GM18870 (cell line): ENCODE measurements around the gene NPDC1.
"Not testable (repeated sequence)": the region's sequence is repeated elsewhere in the genome, so short reads cannot be mapped to it uniquely, and the experiment has no call there.

Experiments used
- ATAC-seq: cut with Tn5 transposase; IDR thresholded peaks from one replicate; pipeline ENCODE4 v1.9.1; 2021; ENCODE audit warnings: moderate library complexity; ENCODE audit not compliant: unreplicated experiment

The NPDC1 gene

GRCh38 chr9:137014166-137014565 is 31.8 kb downstream of the NPDC1 start:
- ATAC-seq, result no peak

- ATAC-seq, result no peak
Measured at GRCh38 chr9:137013571-137013940, 32.4 kb downstream of the NPDC1 start.

DNA sequence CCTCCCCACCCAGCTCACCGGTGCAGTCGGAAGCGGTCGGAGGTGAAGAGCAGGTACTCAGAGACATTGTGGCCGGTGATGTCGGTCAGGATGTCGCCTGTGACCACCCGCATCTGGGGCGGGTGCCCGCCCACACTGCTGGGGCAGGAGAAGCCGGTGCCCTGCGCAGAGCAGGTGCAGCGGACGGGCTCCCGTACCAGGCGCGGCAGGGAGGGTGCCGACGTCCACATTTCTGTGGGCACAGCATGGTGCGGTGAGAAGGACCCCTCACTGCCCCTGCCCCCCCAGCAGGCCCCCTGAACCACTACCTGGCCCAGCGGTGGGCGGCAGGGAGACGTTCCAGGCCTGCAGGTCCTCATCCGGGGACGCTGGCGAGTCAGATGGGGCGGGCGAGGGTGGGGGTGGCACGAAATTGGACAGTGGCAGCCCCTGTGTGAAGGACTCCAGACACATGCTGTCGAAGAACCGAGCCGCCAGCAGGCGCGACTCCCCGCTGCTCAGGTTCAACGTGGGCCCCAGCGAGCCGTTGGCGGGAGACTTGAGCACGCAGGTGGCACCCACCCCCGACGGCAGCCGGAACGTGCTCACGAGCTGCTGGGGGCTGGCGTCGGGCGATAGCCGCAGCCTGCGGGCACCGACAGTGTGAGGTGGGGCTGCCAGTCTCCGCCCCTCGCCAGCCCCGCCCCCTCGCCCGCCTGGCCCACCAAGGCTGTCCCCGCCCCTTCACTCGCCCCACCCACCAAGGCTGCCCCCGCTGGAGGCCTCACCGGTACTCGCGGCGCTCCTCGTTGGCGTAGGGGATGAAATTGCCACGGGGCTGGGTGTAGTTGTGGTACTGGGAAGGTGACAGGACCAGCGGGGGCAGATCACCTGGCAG is 33.0 kb downstream of the NPDC1 start:
- no peak for ATAC-seq

GRCh38 chr9:137011907-137012675 is 33.9 kb downstream of the NPDC1 start:
- no peak for ATAC-seq

DNA sequence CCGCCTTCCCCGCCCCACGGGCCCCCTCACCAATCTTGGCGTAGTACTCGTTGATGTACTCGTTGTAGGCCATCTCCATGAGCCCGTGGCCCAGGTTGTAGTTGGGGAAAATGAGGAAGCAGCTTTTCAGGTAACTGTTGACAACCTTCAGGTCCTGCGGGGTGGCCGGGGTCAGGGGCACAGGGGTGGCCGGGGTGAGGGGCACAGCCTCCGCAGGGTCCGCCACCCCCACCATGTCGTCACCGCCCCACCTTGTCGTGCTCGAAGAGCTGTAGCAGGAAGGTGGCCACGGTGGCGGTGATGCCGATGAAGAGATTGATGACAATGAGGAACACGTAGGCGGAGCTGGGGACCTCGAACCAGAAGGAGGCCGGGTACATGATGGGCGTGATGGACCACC is 34.8 kb downstream of the NPDC1 start:
- ATAC-seq, result no peak

DNA sequence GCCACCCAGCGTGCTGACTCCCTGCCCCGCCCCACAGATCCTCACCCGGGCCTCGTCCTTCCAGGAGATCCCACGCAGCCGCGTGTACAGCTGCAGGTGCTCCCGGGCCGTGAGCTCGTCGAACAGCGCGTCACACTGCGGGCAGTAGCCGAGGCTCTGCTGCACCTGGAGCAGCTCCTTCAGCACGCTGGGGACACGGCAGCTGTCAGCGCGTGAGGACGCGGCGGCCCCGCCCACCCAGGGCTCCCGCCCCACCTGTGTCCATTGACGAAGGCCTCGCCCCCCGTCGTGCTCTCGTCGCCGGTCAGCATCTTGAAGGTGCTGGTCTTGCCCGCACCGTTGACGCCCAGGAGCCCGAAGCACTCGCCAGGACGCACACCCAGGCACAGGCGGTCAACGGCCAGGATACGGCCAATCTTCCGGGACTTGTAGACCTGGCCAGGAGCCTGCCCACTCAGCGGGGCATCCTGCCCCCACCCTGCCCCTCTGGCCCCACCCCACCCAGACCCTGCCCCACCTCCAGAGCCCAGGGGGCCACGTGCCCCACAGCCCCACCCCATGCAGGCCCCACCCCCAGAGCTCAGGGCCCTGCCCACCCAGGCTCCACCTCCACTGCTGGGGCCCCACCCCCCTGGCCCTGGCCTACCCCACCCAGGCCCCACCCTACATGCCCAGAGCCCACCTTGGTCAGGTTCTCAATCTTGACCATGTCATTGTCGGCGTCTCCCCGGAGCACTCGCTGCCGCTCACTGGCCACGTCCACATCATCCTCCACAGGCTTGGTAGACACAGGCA is 35.8 kb downstream of the NPDC1 start:
- no peak for ATAC-seq

GRCh38 chr9:137009217-137009616 is 36.8 kb downstream of the NPDC1 start:
- no peak for ATAC-seq

- no peak for ATAC-seq
Measured at GRCh38 chr9:137008312-137008711, 37.7 kb downstream of the NPDC1 start.

GRCh38 chr9:137007816-137008270 is 38.1 kb downstream of the NPDC1 start:
- ATAC-seq, result no peak

GRCh38 chr9:137007108-137007815 is 38.7 kb downstream of the NPDC1 start:
- no peak for ATAC-seq

DNA sequence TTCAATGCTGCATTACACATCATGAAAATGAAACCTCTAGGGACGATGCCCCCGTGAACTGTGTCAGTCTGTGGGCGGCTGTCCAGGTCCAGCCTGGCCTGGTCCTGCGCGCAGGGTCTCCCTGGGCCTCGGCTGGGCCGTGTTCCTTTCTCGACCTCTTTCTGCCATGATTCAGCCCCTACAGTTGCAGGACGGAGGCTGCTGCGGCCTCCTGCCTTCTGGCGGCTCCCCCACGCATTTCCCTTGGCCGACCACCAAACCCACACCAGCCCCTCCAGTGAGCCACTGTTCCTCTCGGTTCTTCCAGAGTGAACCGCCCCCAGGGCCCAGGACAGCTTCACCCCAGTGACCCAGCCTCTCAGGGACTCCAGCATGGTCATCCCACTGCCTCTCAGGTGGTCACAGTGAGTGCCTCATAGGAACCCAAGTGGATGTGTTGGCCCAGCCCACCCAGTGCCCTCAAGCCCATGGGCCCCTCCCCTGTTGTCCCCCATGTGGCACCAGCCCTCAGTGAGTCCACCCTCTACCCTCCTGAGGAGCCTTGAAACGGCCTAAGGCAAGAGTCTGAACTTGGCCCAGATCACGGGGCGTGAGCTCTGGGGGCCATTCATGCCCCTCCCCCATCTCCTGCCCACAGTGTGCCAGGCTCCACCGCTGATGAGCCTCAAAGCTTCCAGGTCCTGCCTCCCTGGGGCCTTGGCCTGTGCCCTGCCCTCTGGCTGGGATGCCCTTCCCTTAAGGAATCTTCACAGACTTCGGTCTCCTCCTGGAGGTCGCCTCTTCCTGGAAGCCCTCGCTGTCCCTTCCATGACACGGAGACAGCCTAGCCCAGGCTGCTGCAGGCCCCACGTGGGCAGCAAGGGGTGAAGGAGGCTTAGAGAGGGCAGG is 39.6 kb downstream of the NPDC1 start:
- ATAC-seq, result no peak

DNA sequence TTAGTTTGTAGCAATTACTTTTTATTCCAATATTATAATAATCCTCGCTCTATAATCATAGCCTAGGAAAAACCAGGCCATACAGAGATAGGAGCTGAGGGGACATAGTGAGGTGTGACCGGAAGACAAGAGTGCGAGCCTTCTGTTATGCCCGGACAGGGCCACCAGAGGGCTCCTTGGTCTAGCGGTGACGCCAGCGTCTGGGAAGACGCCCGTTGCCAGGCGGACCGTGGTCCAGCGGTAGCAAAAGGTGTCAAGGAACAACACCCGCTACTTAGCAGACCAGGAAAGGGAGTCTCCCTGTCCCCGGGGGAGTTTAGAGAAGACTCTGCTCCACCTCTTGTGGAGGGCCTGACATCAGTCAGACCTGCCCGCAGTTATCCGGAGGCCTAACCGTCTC is 41.7 kb downstream of the NPDC1 start:
- not testable (repeated sequence) for ATAC-seq

DNA sequence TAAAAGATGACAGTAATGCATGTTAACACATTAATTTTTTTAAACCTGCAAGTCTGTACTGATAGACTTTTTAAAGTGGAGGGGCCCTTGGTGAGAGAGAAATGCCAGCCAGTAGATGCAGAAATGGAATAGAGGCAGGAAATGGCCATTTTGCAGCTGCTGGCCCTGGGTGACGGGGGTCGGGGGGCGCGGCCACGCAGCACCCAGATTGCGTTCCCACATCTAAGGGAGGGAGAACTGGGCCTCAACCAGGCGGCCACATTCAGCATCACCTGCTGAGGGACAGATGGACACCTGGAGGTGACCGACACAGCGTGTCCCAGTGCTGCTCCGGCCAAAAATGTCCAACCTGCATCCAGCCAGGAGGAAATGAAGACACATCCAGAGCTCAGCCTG is 43.3 kb downstream of the NPDC1 start:
- no peak for ATAC-seq

- ATAC-seq, result no peak
Measured at GRCh38 chr9:137001857-137002645, 43.9 kb downstream of the NPDC1 start.

- peak; percentile 72 for ATAC-seq
Measured at GRCh38 chr9:137000177-137000930, 45.6 kb downstream of the NPDC1 start.

GRCh38 chr9:136997830-136998234 is 48.1 kb downstream of the NPDC1 start:
- no peak for ATAC-seq

DNA sequence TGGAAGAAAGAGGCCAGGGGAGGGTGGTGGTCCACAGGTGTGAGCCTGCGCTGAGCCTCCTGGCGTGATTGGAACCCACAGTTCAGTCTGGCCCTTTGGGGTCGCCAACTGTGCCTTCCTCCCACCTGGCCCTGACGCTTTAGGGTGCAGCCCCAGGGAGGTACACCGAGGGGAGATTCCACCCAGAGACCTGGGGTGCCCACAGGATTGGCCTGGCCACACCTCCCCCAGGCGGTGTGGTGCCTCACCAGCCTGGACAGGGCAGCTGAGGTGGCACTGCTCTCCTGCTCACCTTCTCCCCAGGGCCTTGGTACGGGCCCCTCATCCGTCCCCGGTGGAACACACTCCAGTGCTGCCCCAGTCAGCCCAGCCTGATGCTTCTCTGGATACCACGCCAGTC is 48.6 kb downstream of the NPDC1 start:
- ATAC-seq, result no peak
